LNCAP (cell line): ENCODE results near the gene PREP.

Source experiments
- TF ChIP-seq, protein P1 (sequence below): fragments of 450-650 bp; IDR thresholded peaks from 2 replicates; pipeline ENCODE4 v1.5.1; 2017; ENCODE audit warnings: mild to moderate bottlenecking

The PREP gene

GRCh38 chr6:105259913-105260889, 142.7 kb downstream of the PREP start:
- TF ChIP-seq, protein P1, sequence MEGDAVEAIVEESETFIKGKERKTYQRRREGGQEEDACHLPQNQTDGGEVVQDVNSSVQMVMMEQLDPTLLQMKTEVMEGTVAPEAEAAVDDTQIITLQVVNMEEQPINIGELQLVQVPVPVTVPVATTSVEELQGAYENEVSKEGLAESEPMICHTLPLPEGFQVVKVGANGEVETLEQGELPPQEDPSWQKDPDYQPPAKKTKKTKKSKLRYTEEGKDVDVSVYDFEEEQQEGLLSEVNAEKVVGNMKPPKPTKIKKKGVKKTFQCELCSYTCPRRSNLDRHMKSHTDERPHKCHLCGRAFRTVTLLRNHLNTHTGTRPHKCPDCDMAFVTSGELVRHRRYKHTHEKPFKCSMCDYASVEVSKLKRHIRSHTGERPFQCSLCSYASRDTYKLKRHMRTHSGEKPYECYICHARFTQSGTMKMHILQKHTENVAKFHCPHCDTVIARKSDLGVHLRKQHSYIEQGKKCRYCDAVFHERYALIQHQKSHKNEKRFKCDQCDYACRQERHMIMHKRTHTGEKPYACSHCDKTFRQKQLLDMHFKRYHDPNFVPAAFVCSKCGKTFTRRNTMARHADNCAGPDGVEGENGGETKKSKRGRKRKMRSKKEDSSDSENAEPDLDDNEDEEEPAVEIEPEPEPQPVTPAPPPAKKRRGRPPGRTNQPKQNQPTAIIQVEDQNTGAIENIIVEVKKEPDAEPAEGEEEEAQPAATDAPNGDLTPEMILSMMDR = no peak

DNA sequence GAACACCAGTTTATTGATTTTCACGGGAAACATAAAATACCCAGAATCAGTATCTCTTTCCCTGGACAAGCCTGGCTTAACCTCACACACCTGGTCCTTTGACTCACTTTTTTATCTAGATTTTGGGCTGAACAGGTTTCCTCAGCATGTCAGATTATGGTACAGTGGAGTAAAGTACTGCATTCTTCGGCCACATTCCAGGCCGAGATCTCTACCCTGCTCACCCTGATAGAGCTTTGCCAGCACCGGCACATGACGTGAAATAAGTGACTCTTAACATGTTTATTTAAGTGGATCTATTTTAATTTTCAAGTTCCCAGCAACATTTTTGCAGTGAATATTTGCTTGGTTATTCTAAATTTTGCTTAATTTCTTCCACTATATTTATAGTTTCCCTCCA, 144.1 kb downstream of the PREP start:
- TF ChIP-seq, protein P1 = no peak

DNA sequence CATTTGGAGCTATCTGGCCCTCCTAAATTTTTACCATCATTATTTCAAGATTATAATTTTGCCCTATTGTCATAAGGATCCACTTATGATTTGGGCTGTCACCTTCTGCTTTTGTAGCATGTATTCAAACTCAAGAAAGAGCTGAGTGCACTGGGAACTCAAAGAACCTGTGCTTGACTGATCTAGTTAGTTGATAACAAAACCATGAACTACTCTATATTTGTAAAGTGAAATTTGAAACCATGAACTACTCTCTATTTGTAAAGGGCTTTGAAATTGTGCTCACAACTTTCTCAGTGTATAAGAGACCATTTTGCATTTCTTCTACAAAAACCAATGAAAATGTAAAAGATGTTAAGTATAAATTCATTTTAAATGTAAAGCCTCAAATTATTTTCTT, 145.5 kb downstream of the PREP start:
- TF ChIP-seq, protein P1 = no peak

- TF ChIP-seq, protein P1 = no peak
Observed at GRCh38 chr6:105256619-105257018, 146.3 kb downstream of the PREP start.

GRCh38 chr6:105253787-105254186, 149.1 kb downstream of the PREP start:
- TF ChIP-seq, protein P1 = no peak

GRCh38 chr6:105251689-105252088, 151.2 kb downstream of the PREP start:
- TF ChIP-seq, protein P1 = no peak

DNA sequence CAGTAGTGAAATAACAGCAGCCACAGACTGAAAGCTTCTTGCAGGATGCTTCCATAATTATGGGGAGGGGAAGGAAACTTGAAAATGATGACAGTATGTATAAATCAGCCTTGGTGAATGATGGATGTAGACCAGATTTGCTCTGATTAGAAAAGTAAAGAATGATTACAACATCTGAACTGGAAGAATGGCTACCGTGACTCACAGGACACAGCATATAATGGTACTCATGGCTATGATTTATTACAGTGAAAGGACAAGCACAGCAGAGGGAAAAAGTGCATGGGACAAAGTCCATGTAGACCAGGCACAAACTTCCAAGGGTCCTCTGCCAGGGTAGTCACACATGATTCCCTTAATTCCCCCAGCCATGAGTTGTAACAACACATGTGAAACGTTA, 152.3 kb downstream of the PREP start:
- TF ChIP-seq, protein P1 = no peak
